ENCODE data around the gene NARS2. TPM values are rescaled to one million over a fixed set of nuclear protein-coding genes. Genes with fewer than 3 reads are reported as not detected.

The NARS2 gene
- total and polyA plus RNA-seq, 9 of the 15 experiments (the other 6 are each of a cell fraction or from before 2014, with no cell fraction given), result 26.8 to 48.0 (median 34.2) TPM

GRCh38 chr11:78588517-78588916 lies 13.9 kb upstream of the NARS2 start:
- POLR2A ChIA-PET, result interaction anchor here (1.1 kb wide), 1 partner anchor 13 kb away, joined by 3 read pairs; no protein-coding TSS in a partner anchor
- no peak for FAIRE-seq
- Histone ChIP-seq H3K4me1 (replicated peaks in 1 of 2; ENCODE audit: control insufficient read depth in 2 of 2, insufficient read depth in 2 of 2, low read length in 2 of 2) (no peaks in the 10 kb centered on the region), H3K4me3 (no peak overlapping the region), H3K4me2 (ENCODE audit: insufficient read depth, low read length) (no peak overlapping the region), H3K27ac (ENCODE audit: extremely low read depth, low read depth, low read length) (no peak overlapping the region), H3K9me3 (replicated peaks; ENCODE audit: control insufficient read depth, insufficient read depth, low read depth, low read length) (no peaks in the 10 kb centered on the region; the same call in 1 of the 2 replicates), H3K9me1 (ENCODE audit: control insufficient read depth, insufficient read depth, low read length) (no peaks in the 10 kb centered on the region), H3K9ac (ENCODE audit: insufficient read depth in 1 of 2, low read depth in 2 of 2, low read length in 2 of 2) (no peak overlapping the region), H3K27me3 (ENCODE audit: control insufficient read depth in 2 of 2, insufficient read depth in 2 of 2, low read length in 2 of 2) (0 out of 5 replicates have a peak, but pooled peaks cover 0 to 4% of the 10 kb centered on the region in 2 experiments), H4K20me1 (replicated peaks; ENCODE audit: control insufficient read depth, insufficient read depth, low read length) (no peaks in the 10 kb centered on the region), H2AFZ (ENCODE audit: low read depth, low read length) (no peak overlapping the region), H3K79me2 (ENCODE audit: control insufficient read depth, insufficient read depth, low read length) (no peaks in the 10 kb centered on the region), H3K36me3 (ENCODE audit: control insufficient read depth, insufficient read depth, low read length) (no peaks in the 10 kb centered on the region)
- CTCF ChIA-PET (ENCODE audit: low intra/inter-chr PET ratio), result no interaction called here
- intact Hi-C loops (cut with micrococcal nuclease) (no loop called here), in situ Hi-C loops (cut with MboI) (no loop called here)
- no peak for ATAC-seq
- whole genome bisulfite sequencing (ENCODE audit: insufficient coverage, low coverage, missing lambda C conversion rate), result 0% methylated on average over 3 of the region's 3 CpGs
- DNase-seq (ENCODE audit: extremely low read depth in 1 of 4, low spot score in 3 of 4), result no peak
- no TSS peak for BruUV-seq (replicated peaks)
- TF ChIP-seq ZNF197 (CRISPR knock-in tag; IDR thresholded peaks at IDR 0.05; ENCODE audit: low read depth), result no peak
- TF ChIP-seq KLF6 (CRISPR knock-in tag; IDR thresholded peaks at IDR 0.05; ENCODE audit: borderline replicate concordance), result no peak
- TF ChIP-seq ZFX (CRISPR knock-in tag; IDR thresholded peaks at IDR 0.05), result no peak
- no peak for TF ChIP-seq KLF13 (tag; IDR thresholded peaks at IDR 0.05; ENCODE audit: borderline replicate concordance, low read depth)
- TF ChIP-seq BRF2 (IDR thresholded peaks at IDR 0.05; ENCODE audit: borderline replicate concordance, insufficient read depth, insufficient read length), result no peak
- TF ChIP-seq PHF8 (IDR thresholded peaks at IDR 0.05; ENCODE audit: borderline replicate concordance, low read length), result no peak
- no peak for TF ChIP-seq KDM4B (IDR thresholded peaks at IDR 0.05; ENCODE audit: borderline replicate concordance in 2 of 2, low read depth in 1 of 2)
- TF ChIP-seq CHCHD3 (CRISPR knock-in tag; IDR thresholded peaks at IDR 0.05), result no peak
- peak; percentile 82 for TF ChIP-seq ZNF766 (CRISPR knock-in tag; conservative IDR thresholded peaks at IDR 0.05)
- no peak for TF ChIP-seq HOMEZ (CRISPR knock-in tag; IDR thresholded peaks at IDR 0.05)
- TF ChIP-seq ESRRB (CRISPR knock-in tag; IDR thresholded peaks at IDR 0.05; ENCODE audit: borderline replicate concordance), result no peak
- TF ChIP-seq VEZF1 (CRISPR knock-in tag; IDR thresholded peaks at IDR 0.05), result peak; percentile 29; the same call in 1 of the 2 replicates
- TF ChIP-seq ZNF512 (tag; IDR thresholded peaks at IDR 0.05), result no peak
- no peak for TF ChIP-seq BRD9 (IDR thresholded peaks at IDR 0.05; ENCODE audit: low read depth, partially characterized antibody)
- no peak for TF ChIP-seq ELK1 (CRISPR knock-in tag; IDR thresholded peaks at IDR 0.05)

Measured in K562 (cell line).